Large intestine (tissue), 3 donors: ENCODE data around the gene DUSP16. TPM values are rescaled to one million over a fixed set of nuclear protein-coding genes. Genes with fewer than 3 reads are reported as not detected.
A peak's percentile ranks its signal among the peaks of the same experiment; 100 is the strongest.

Experiments
- DNase-seq, 2 donors: peaks; one replicate each; pipeline versions ENCODE4 v3.0.0 to v3.0.0-alpha.2; 2013
- H3K27ac ChIP-seq: one replicate; pipeline ENCODE4 v1.5.1; 2013; ENCODE audit warnings: low read length
- H3K27me3 ChIP-seq: 2 replicates; pipeline ENCODE4 v1.6.1; 2013; ENCODE audit warnings: low read length; ENCODE audit not compliant: control insufficient read depth, insufficient read depth
- H3K36me3 ChIP-seq: 2 replicates; pipeline ENCODE4 v1.6.1; 2013; ENCODE audit warnings: low read length; ENCODE audit not compliant: control insufficient read depth, insufficient read depth
- H3K4me1 ChIP-seq: one replicate; pipeline ENCODE4 v1.6.1; 2013; ENCODE audit warnings: low read length; ENCODE audit not compliant: control insufficient read depth, insufficient read depth
- H3K4me3 ChIP-seq: one replicate; pipeline ENCODE4 v1.5.1; 2013; ENCODE audit warnings: low read length
- H3K9me3 ChIP-seq: one replicate; pipeline ENCODE4 v1.6.1; 2013; ENCODE audit warnings: mild to moderate bottlenecking, low read depth, low read length, moderate library complexity; ENCODE audit not compliant: control insufficient read depth
- WGBS: methylation state at CpG from one replicate; pipeline ENCODE4 v1.1.5; 2013; ENCODE audit warnings: low lambda C conversion rate; ENCODE audit not compliant: insufficient coverage; 5-methylcytosine and 5-hydroxymethylcytosine counted together
- polyA plus RNA-seq: library from polyadenylated mRNA; unstranded; fragments of 120-200 nt; gene quantifications from one replicate; pipeline ENCODE4 v1.2.1, GENCODE V29; 2013

DUSP16 gene
- polyA plus RNA-seq, 1 donor: 51.7 TPM

GRCh38 chr12:12499909-12500604 is 62.6 kb downstream of the DUSP16 start:
- Histone ChIP-seq H3K4me1 (peaks cover 9% of the 10 kb centered on the region), H3K27me3 (no peaks in the 10 kb centered on the region), H3K4me3 (no peak overlapping the region), H3K9me3 (no peaks in the 10 kb centered on the region), H3K36me3 (peaks cover 23% of the 10 kb centered on the region), H3K27ac (no peak overlapping the region)
- 96% methylated on average over 3 of the region's 5 CpGs for WGBS
- peak in 1 of 2 donors; percentile 7 for DNase-seq

DNA sequence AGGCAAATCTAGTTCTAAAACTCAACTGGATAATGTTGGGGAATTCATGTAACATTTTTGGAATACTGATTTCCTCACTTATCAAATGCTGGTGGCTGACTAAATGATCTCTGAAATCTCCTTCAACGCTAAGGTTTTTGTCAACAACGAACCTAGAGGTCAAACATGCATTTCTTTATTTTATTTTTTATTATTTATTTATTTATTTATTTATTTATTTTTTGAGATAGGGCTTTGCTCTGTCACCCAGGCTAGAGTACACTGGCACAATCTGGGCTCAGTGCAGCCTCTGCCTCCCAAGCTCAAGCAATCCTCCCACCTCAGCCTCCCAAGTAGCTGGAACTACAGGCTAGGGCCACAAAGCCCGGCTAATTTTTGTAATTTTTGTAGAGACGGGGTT is 64.5 kb downstream of the DUSP16 start:
- Histone ChIP-seq H3K4me1 (peaks cover under 1% of the 10 kb centered on the region), H3K4me3 (no peak overlapping the region), H3K27me3 (no peaks in the 10 kb centered on the region), H3K27ac (no peak overlapping the region), H3K36me3 (peaks cover 27% of the 10 kb centered on the region), H3K9me3 (no peaks in the 10 kb centered on the region)
- DNase-seq: no peak
- 100% methylated on average over 2 of the region's 4 CpGs for WGBS

GRCh38 chr12:12495536-12495935 is 67.1 kb downstream of the DUSP16 start:
- no peaks in the 10 kb centered on the region for H3K9me3 ChIP-seq
- no peak overlapping the region for H3K27ac ChIP-seq
- H3K27me3 ChIP-seq: no peaks in the 10 kb centered on the region
- peaks cover 30% of the 10 kb centered on the region for H3K36me3 ChIP-seq
- peaks cover 20% of the 10 kb centered on the region for H3K4me1 ChIP-seq
- no peak overlapping the region for H3K4me3 ChIP-seq
- DNase-seq: no peak
- WGBS: no CpG with 5 or more reads among the region's 1 CpG

GRCh38 chr12:12492547-12492946 is 70.1 kb downstream of the DUSP16 start:
- Histone ChIP-seq H3K36me3 (peaks cover 30% of the 10 kb centered on the region), H3K27me3 (no peaks in the 10 kb centered on the region), H3K4me3 (no peak overlapping the region), H3K27ac (peak overlapping the region; percentile 85), H3K9me3 (no peaks in the 10 kb centered on the region), H3K4me1 (peaks cover 39% of the 10 kb centered on the region)
- WGBS: 93% methylated on average over 5 of the region's 5 CpGs
- no peak for DNase-seq

GRCh38 chr12:12491606-12492005 is 71.1 kb downstream of the DUSP16 start:
- no peaks in the 10 kb centered on the region for H3K27me3 ChIP-seq
- H3K27ac ChIP-seq: peak overlapping the region; percentile 85
- no peaks in the 10 kb centered on the region for H3K9me3 ChIP-seq
- peak; percentile 52 to 80 for DNase-seq
- peaks cover 32% of the 10 kb centered on the region for H3K36me3 ChIP-seq
- peaks cover 48% of the 10 kb centered on the region for H3K4me1 ChIP-seq
- H3K4me3 ChIP-seq: no peak overlapping the region

GRCh38 chr12:12488823-12489550 is 73.7 kb downstream of the DUSP16 start:
- peak; percentile 63 to 79 for DNase-seq
- Histone ChIP-seq H3K27me3 (no peaks in the 10 kb centered on the region), H3K27ac (peak overlapping the region; percentile 85), H3K9me3 (no peaks in the 10 kb centered on the region), H3K36me3 (peaks cover 35% of the 10 kb centered on the region), H3K4me1 (peaks cover 54% of the 10 kb centered on the region), H3K4me3 (no peak overlapping the region)
- WGBS: no CpG with 5 or more reads among the region's 8 CpGs

GRCh38 chr12:12488296-12488695 is 74.4 kb downstream of the DUSP16 start:
- H3K27ac ChIP-seq: peak overlapping the region; percentile 85
- H3K36me3 ChIP-seq: peaks cover 36% of the 10 kb centered on the region
- H3K4me1 ChIP-seq: peaks cover 58% of the 10 kb centered on the region
- H3K4me3 ChIP-seq: no peak overlapping the region
- no peaks in the 10 kb centered on the region for H3K27me3 ChIP-seq
- H3K9me3 ChIP-seq: no peaks in the 10 kb centered on the region
- no peak for DNase-seq
- WGBS: 100% methylated on average over 1 of the region's 4 CpGs

DNA sequence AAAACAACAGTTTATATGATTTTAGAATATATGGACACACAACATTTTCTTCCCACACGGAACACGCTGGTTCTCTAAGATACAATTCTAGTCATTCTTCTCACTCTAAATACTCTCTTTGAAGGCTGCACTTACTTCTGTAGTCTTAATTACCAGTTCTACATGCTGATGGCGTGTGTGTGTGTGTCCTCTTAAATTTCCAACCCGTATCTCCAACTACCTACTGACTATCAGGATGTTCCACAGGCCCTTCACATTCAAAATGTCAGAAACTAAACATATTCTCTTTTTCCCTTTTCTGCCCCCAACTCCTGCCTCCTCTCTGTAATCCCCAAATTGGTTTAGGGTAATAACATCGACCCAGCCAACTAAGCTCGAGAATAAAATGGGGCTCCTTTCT is 75.2 kb downstream of the DUSP16 start:
- no peak for DNase-seq
- 90% methylated on average over 2 of the region's 6 CpGs for WGBS
- Histone ChIP-seq H3K27me3 (no peaks in the 10 kb centered on the region), H3K4me1 (peaks cover 59% of the 10 kb centered on the region), H3K36me3 (peaks cover 37% of the 10 kb centered on the region), H3K4me3 (no peak overlapping the region), H3K9me3 (no peaks in the 10 kb centered on the region), H3K27ac (peak overlapping the region; percentile 85)

DNA sequence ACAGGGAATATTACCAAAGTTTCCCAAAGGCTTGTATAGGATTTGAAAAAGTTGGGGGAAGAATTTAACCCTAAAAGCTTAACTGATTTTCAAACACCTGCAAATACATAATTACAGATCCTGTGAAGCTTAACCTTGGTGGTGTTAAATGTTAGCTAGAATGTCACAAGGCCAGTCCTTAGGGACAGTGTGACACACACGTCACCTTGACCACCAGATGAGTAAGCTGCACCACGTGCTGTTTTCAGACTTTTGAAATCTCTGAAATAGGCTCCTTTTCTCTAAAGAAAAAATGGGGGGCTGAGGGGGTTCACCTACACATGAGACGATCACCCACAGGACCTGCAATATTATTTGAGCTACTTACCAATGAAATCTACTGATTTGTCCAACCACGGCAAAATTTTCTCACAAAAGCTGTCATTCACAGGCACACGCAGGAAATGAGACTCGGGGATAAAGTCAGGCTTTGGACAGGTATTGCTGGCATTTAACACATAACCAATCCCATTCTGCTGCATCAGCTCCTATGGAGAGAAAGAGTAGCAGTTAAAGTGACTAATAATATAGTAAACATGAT is 75.9 kb downstream of the DUSP16 start:
- H3K4me3 ChIP-seq: no peak overlapping the region
- H3K4me1 ChIP-seq: peaks cover 51% of the 10 kb centered on the region
- H3K9me3 ChIP-seq: no peaks in the 10 kb centered on the region
- H3K36me3 ChIP-seq: peaks cover 38% of the 10 kb centered on the region
- no peaks in the 10 kb centered on the region for H3K27me3 ChIP-seq
- peak; percentile 38 to 57 for DNase-seq
- H3K27ac ChIP-seq: peak overlapping the region; percentile 85
- no CpG with 5 or more reads among the region's 6 CpGs for WGBS

GRCh38 chr12:12483438-12483837 is 79.2 kb downstream of the DUSP16 start:
- peaks cover 34% of the 10 kb centered on the region for H3K4me1 ChIP-seq
- WGBS: no CpG with 5 or more reads among the region's 3 CpGs
- H3K4me3 ChIP-seq: no peak overlapping the region
- H3K36me3 ChIP-seq: peaks cover 57% of the 10 kb centered on the region
- H3K27me3 ChIP-seq: no peaks in the 10 kb centered on the region
- H3K27ac ChIP-seq: peak overlapping the region; percentile 58
- H3K9me3 ChIP-seq: no peaks in the 10 kb centered on the region
- DNase-seq: no peak
